Measurements from ENCODE around the gene SNTB2. TPM values are rescaled to one million over a fixed set of nuclear protein-coding genes. Genes with fewer than 3 reads are reported as not detected.

SNTB2 gene
- total and polyA plus RNA-seq, 7 donors = 2.7 to 19.4 (median 12.6) TPM

- peak overlapping the region; percentile 98 for H3K27ac ChIP-seq
- intact Hi-C loops (cut with DNase I) = no loop called here
- TF ChIP-seq CTCF (IDR thresholded peaks at IDR 0.05) = no peak
- H3K4me1 ChIP-seq = peaks cover 68% of the 10 kb centered on the region
- H3K9me3 ChIP-seq = no peaks in the 10 kb centered on the region
- ATAC-seq (no peak), DNase-seq (no peak)
- no peaks in the 10 kb centered on the region for H3K27me3 ChIP-seq (ENCODE audit: insufficient read depth in 3 of 3, low read length in 2 of 3)
- peaks cover 4 to 75% of the 10 kb centered on the region in 2 donors for H3K36me3 ChIP-seq (ENCODE audit: insufficient read depth in 1 of 2, low read depth in 1 of 2)
- H3K4me3 ChIP-seq = peak overlapping the region; percentile 92
- 64 to 69% (median 69%) methylated on average over 6 of the region's 6 CpGs for WGBS, 3 donors
Observed at GRCh38 chr16:69325784-69326171, 138.8 kb downstream of the SNTB2 start.

- Histone ChIP-seq H3K4me1 (peaks cover 71% of the 10 kb centered on the region), H3K27me3 (ENCODE audit: insufficient read depth in 3 of 3, low read length in 2 of 3) (no peaks in the 10 kb centered on the region), H3K27ac (peak overlapping the region; percentile 98), H3K9me3 (no peaks in the 10 kb centered on the region), H3K36me3 (ENCODE audit: insufficient read depth in 1 of 2, low read depth in 1 of 2) (peaks cover 4 to 70% of the 10 kb centered on the region in 2 donors), H3K4me3 (peak overlapping the region; percentile 92)
- peak; percentile 52 to 68 (median 60) for ATAC-seq
- intact Hi-C loops (cut with DNase I) = no loop called here
- TF ChIP-seq CTCF (IDR thresholded peaks at IDR 0.05) = no peak
- WGBS, 3 donors = 24 to 27% (median 24%) methylated on average over 7 of the region's 7 CpGs
- DNase-seq = peak in 1 of 2 donors; percentile 68
Observed at GRCh38 chr16:69326172-69326873, 139.4 kb downstream of the SNTB2 start.

GRCh38 chr16:69327585-69328310 is 140.8 kb downstream of the SNTB2 start:
- H3K4me3 ChIP-seq = peak overlapping the region; percentile 92

GRCh38 chr16:69328854-69329316 is 141.9 kb downstream of the SNTB2 start:
- ATAC-seq (peak in 2 of 4 donors; percentile 7 to 22), DNase-seq (no peak)
- H3K4me1 ChIP-seq = peaks cover 64% of the 10 kb centered on the region
- H3K9me3 ChIP-seq = no peaks in the 10 kb centered on the region
- H3K27ac ChIP-seq = peak overlapping the region; percentile 98
- H3K4me3 ChIP-seq = peak overlapping the region; percentile 92
- intact Hi-C loops (cut with DNase I) = no loop called here
- peaks cover 0 to 70% of the 10 kb centered on the region in 2 donors for H3K36me3 ChIP-seq (ENCODE audit: insufficient read depth in 1 of 2, low read depth in 1 of 2)
- WGBS, 3 donors = 21 to 34% (median 28%) methylated on average over 10 of the region's 10 CpGs
- TF ChIP-seq CTCF (IDR thresholded peaks at IDR 0.05) = no peak
- H3K27me3 ChIP-seq (ENCODE audit: insufficient read depth in 3 of 3, low read length in 2 of 3) = no peaks in the 10 kb centered on the region

More at GRCh38 chr16:69327585-69328310, 140.8 kb downstream of the SNTB2 start:
- DNase-seq (no peak), ATAC-seq (no peak)
- no peak for TF ChIP-seq CTCF (IDR thresholded peaks at IDR 0.05)
- H3K27me3 ChIP-seq (ENCODE audit: insufficient read depth in 3 of 3, low read length in 2 of 3) = no peaks in the 10 kb centered on the region
- no peaks in the 10 kb centered on the region for H3K9me3 ChIP-seq
- peaks cover 74% of the 10 kb centered on the region for H3K4me1 ChIP-seq
- intact Hi-C loops (cut with DNase I) = no loop called here
- WGBS, 3 donors = 61 to 80% (median 69%) methylated on average over 14 of the region's 14 CpGs
- H3K36me3 ChIP-seq (ENCODE audit: insufficient read depth in 1 of 2, low read depth in 1 of 2) = peaks cover 0 to 70% of the 10 kb centered on the region in 2 donors
- H3K27ac ChIP-seq = peak overlapping the region; percentile 98

All from psoas muscle (tissue), 8 donors.